ENCODE results near the gene CMC2.

The CMC2 gene

DNA sequence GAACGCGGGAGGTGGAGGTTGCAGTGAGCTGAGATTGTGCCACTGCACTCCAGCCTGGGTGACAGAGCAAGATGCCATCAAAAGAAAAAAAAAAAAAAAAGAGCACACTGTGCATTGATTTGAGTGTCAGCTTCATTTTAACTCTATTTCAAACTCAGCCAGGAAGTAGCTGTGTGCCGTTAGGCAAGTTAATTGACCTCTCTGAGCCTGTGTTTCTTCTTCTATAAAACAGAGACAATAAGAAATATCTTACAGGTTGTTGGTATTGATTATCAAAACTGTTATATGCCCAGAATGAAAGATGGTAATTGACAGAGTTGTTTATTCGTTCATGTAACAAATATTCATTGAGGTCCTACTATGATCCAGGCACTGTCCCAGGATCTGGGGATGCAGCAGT, 83.3 kb downstream of the CMC2 start:
- no peak for FAIRE-seq

Data from TTC549 (cell line).